GM18517 (cell line): ENCODE data around the gene NELL2.

Experiments
- ATAC-seq: cut with Tn5 transposase; IDR thresholded peaks from one replicate; pipeline ENCODE4 v1.9.1; 2021; ENCODE audit warnings: mild to moderate bottlenecking, moderate library complexity; ENCODE audit not compliant: unreplicated experiment

NELL2 gene

GRCh38 chr12:44628180-44628579 lies 247.9 kb downstream of the NELL2 start:
- ATAC-seq = no peak

GRCh38 chr12:44627387-44628166 lies 248.5 kb downstream of the NELL2 start:
- no peak for ATAC-seq

- no peak for ATAC-seq
Measured at GRCh38 chr12:44626883-44627282, 249.2 kb downstream of the NELL2 start.

- no peak for ATAC-seq
Measured at GRCh38 chr12:44618946-44619345, 257.2 kb downstream of the NELL2 start.

- no peak for ATAC-seq
Measured at GRCh38 chr12:44616402-44616801, 259.7 kb downstream of the NELL2 start.

GRCh38 chr12:44611538-44611937 lies 264.6 kb downstream of the NELL2 start:
- ATAC-seq = no peak

- ATAC-seq = no peak
Measured at GRCh38 chr12:44603701-44604100, 272.4 kb downstream of the NELL2 start.

GRCh38 chr12:44592626-44593025 lies 283.5 kb downstream of the NELL2 start:
- no peak for ATAC-seq

- no peak for ATAC-seq
Measured at GRCh38 chr12:44589697-44590096, 286.4 kb downstream of the NELL2 start.

- ATAC-seq = no peak
Measured at GRCh38 chr12:44588651-44589050, 287.5 kb downstream of the NELL2 start.

GRCh38 chr12:44584625-44585024 lies 291.5 kb downstream of the NELL2 start:
- no peak for ATAC-seq

- ATAC-seq = no peak
Measured at GRCh38 chr12:44582521-44582920, 293.6 kb downstream of the NELL2 start.

- ATAC-seq = no peak
Measured at GRCh38 chr12:44581642-44582242, 294.4 kb downstream of the NELL2 start.

- no peak for ATAC-seq
Measured at GRCh38 chr12:44574586-44574985, 301.5 kb downstream of the NELL2 start.

GRCh38 chr12:44573723-44574122 lies 302.4 kb downstream of the NELL2 start:
- ATAC-seq = no peak

GRCh38 chr12:44571006-44571550 lies 305.0 kb downstream of the NELL2 start:
- no peak for ATAC-seq

GRCh38 chr12:44570036-44570583 lies 306.0 kb downstream of the NELL2 start:
- ATAC-seq = no peak

- no peak for ATAC-seq
Measured at GRCh38 chr12:44565163-44565562, 311.0 kb downstream of the NELL2 start.

GRCh38 chr12:44563486-44563885 lies 312.6 kb downstream of the NELL2 start:
- ATAC-seq = no peak

GRCh38 chr12:44558340-44559100 lies 317.6 kb downstream of the NELL2 start:
- no peak for ATAC-seq

GRCh38 chr12:44555454-44555853 lies 320.7 kb downstream of the NELL2 start:
- no peak for ATAC-seq
